K562 (cell line): ENCODE measurements around the gene SLC11A1. TPM values are rescaled to one million over a fixed set of nuclear protein-coding genes. Genes with fewer than 3 reads are reported as not detected.
A peak's percentile ranks its signal among the peaks of the same experiment; 100 is the strongest.

Experiments
- ATAC-seq: fragments of 200-7000 bp; cut with Tn5 transposase; 3 replicates; pipeline ENCODE4 v1.9.1; 2020; ENCODE audit warnings: moderate library complexity
- BruUV-seq: library from RNA; stranded (reverse); fragments of 400-500 nt; replicated peaks from 2 replicates; lab custom pipeline; 2021; lab: Mats Ljungman, UMichigan
- CTCF ChIA-PET: fragments of 300-600 bp; formaldehyde crosslinking; extraction: SDS; loops from one replicate; lab custom pipeline; 2021; ENCODE audit warnings: low intra/inter-chr PET ratio; lab: Yijun Ruan, JAX
- POLR2A ChIA-PET: fragments of 300-600, 350-650 bp; sonication (Branson Sonifier 250); formaldehyde crosslinking; extraction: SDS; loops from one replicate; lab custom pipeline; 2021; ENCODE audit warnings: antibody characterized with exemption, inconsistent platforms; lab: Yijun Ruan, JAX
- DNase-seq, 4 experiments: peaks; one replicate each; pipeline versions ENCODE4 v3.0.0 to v3.0.0-alpha.2; 2011 to 2018; ENCODE audit warnings: low spot score in 3 of 4, mixed read lengths in 3 of 4; ENCODE audit errors: extremely low read depth in 1 of 4
- FAIRE-seq: peaks from 2 replicates; lab custom pipeline; 2011; peaks lifted over from hg19 to GRCh38; lab: Jason Lieb, UNC
- H2AFZ ChIP-seq: 2 replicates; pipeline ENCODE4 v1.6.0; 2011; ENCODE audit warnings: low read depth, low read length, control low read depth, inconsistent platforms
- H3K27ac ChIP-seq: fragments of 200-600 bp; 3 replicates; pipeline ENCODE4 v1.8.0; 2011; ENCODE audit warnings: low read depth, mild to moderate bottlenecking, control low read depth, inconsistent platforms, low read length, moderate library complexity, mixed read lengths; ENCODE audit errors: extremely low read depth
- H3K27me3 ChIP-seq, 2 experiments: fragments of 300-600 bp in 1 of 2; 2 replicates in 1 of 2; 3 replicates in 1 of 2; pipeline versions ENCODE4 v1.6.0 to v1.8.0; 2011; ENCODE audit warnings: inconsistent platforms in 2 of 2, low read length in 2 of 2, mild to moderate bottlenecking in 1 of 2, mixed read lengths in 1 of 2, moderate library complexity in 1 of 2; ENCODE audit not compliant: control insufficient read depth in 2 of 2, insufficient read depth in 2 of 2
- H3K36me3 ChIP-seq: fragments of 300-600 bp; 3 replicates; pipeline ENCODE4 v1.8.0; 2011; ENCODE audit warnings: mild to moderate bottlenecking, low read length, inconsistent platforms; ENCODE audit not compliant: control insufficient read depth, insufficient read depth
- H3K4me1 ChIP-seq, 2 experiments: fragments of 200-600 bp in 1 of 2; replicated peaks in 1 of 2; 2 replicates in 1 of 2; 3 replicates in 1 of 2; pipeline versions ENCODE4 v1.5.1 to v1.8.0; 2011; ENCODE audit warnings: inconsistent platforms in 2 of 2, low read length in 2 of 2, mild to moderate bottlenecking in 1 of 2, mixed read lengths in 1 of 2, moderate library complexity in 1 of 2; ENCODE audit not compliant: control insufficient read depth in 2 of 2, insufficient read depth in 2 of 2
- H3K4me2 ChIP-seq: 2 replicates; pipeline ENCODE4 v1.6.1; 2011; ENCODE audit warnings: low read length, control low read depth, inconsistent platforms, mixed read lengths; ENCODE audit not compliant: insufficient read depth
- H3K4me3 ChIP-seq: fragments of 200-600 bp; sonication (generic), shearing (Covaris generic); 2 replicates; pipeline ENCODE4 v1.5.1; 2016; ENCODE audit warnings: control low read depth, inconsistent platforms
- H3K79me2 ChIP-seq: fragments of 200-600 bp; 3 replicates; pipeline ENCODE4 v1.8.0; 2011; ENCODE audit warnings: low read length, inconsistent platforms; ENCODE audit not compliant: control insufficient read depth, insufficient read depth
- H3K9ac ChIP-seq, 2 experiments: 2 replicates each; pipeline versions ENCODE4 v1.6.0 to v1.6.1; 2011; ENCODE audit warnings: low read depth in 2 of 2, low read length in 2 of 2, control low read depth in 1 of 2, inconsistent platforms in 1 of 2, mild to moderate bottlenecking in 1 of 2, mixed read lengths in 1 of 2; ENCODE audit not compliant: insufficient read depth in 1 of 2
- H3K9me1 ChIP-seq: one replicate; pipeline ENCODE4 v1.6.0; 2011; ENCODE audit warnings: inconsistent platforms, mild to moderate bottlenecking, low read length, moderate library complexity; ENCODE audit not compliant: control insufficient read depth, insufficient read depth
- H3K9me3 ChIP-seq: replicated peaks from 2 replicates; pipeline ENCODE4 v1.5.1; 2011; ENCODE audit warnings: low read depth, low read length, inconsistent platforms; ENCODE audit not compliant: control insufficient read depth, insufficient read depth
- H4K20me1 ChIP-seq: replicated peaks from 2 replicates; pipeline ENCODE4 v1.6.1; 2011; ENCODE audit warnings: low read length, inconsistent platforms, mixed read lengths; ENCODE audit not compliant: control insufficient read depth, insufficient read depth
- HMGXB4 ChIP-seq: sonication (generic); formaldehyde crosslinking; IDR thresholded peaks from 2 replicates; pipeline ENCODE4 v1.8.1; 2023; ENCODE audit warnings: mild to moderate bottlenecking, missing genetic modification reagents
- SAFB2 ChIP-seq: fragments of 200-400 bp; formaldehyde crosslinking; IDR thresholded peaks from 2 replicates; pipeline ENCODE4 v1.6.1; 2018; ENCODE audit warnings: borderline replicate concordance, low read length, low read depth, moderate library complexity; ENCODE audit not compliant: severe bottlenecking
- SLC30A9 ChIP-seq: fragments of 250-450 bp; sonication (Bioruptor Pico); IDR thresholded peaks from 2 replicates; pipeline ENCODE4 v1.8.0; 2022; ENCODE audit warnings: mild to moderate bottlenecking, moderate library complexity
- XRCC4 ChIP-seq: IDR thresholded peaks from one replicate; pipeline ENCODE4 v1.6.1; 2011; ENCODE audit not compliant: insufficient read depth, insufficient read length; ENCODE audit errors: extremely low read depth
- ZBTB7A ChIP-seq: IDR thresholded peaks from 2 replicates; pipeline ENCODE4 v1.6.1; 2011; ENCODE audit warnings: low read depth, mild to moderate bottlenecking, low read length, moderate library complexity, borderline replicate concordance; ENCODE audit not compliant: control insufficient read depth
- ZNF165 ChIP-seq: fragments of 250-450 bp; sonication (Bioruptor Pico); IDR thresholded peaks from 2 replicates; pipeline ENCODE4 v1.4.0; 2020; ENCODE audit warnings: borderline replicate concordance
- ZNF174 ChIP-seq: fragments of 250-450 bp; sonication (Bioruptor Pico); IDR thresholded peaks from 2 replicates; pipeline ENCODE4 v1.4.0; 2020; ENCODE audit warnings: mild to moderate bottlenecking
- ZNF175 ChIP-seq: fragments of 200-800 bp; sonication (Bioruptor generic); IDR thresholded peaks from 2 replicates; pipeline ENCODE4 v1.6.1; 2016; ENCODE audit warnings: low read depth, mild to moderate bottlenecking, missing genetic modification characterization, missing compliant biosample characterization
- ZNF217 ChIP-seq: sonication (generic); formaldehyde crosslinking; IDR thresholded peaks from 2 replicates; pipeline ENCODE4 v1.8.0; 2022; ENCODE audit warnings: mild to moderate bottlenecking, missing genetic modification reagents
- ZNF449 ChIP-seq: fragments of 250-450 bp; sonication (Bioruptor Pico); IDR thresholded peaks from 2 replicates; pipeline ENCODE4 v1.8.0; 2022; ENCODE audit warnings: moderate library complexity, mild to moderate bottlenecking, inconsistent platforms
- ZNF592 ChIP-seq: fragments of 450-650 bp; IDR thresholded peaks from 2 replicates; pipeline ENCODE4 v1.6.1; 2017; ENCODE audit warnings: antibody characterized with exemption, mild to moderate bottlenecking
- WGBS: fragments of 100-300 bp; shearing (Covaris generic); methylation state at CpG from one replicate; pipeline ENCODE4 v1.1.6; 2016; ENCODE audit warnings: low coverage, mixed read lengths; ENCODE audit not compliant: insufficient coverage; ENCODE audit errors: missing lambda C conversion rate; 5-methylcytosine and 5-hydroxymethylcytosine counted together
- in situ Hi-C: fragments of 300-500 bp; cut with MboI; formaldehyde crosslinking; loops from 4 replicates; pipeline ENCODE4 v1.15.0; 2018; ENCODE audit warnings: inconsistent platforms, mixed read lengths
- intact Hi-C: fragments of 100-400 bp; cut with micrococcal nuclease; formaldehyde crosslinking; loops from 2 replicates; pipeline ENCODE4 v1.14.2; 2022
- polyA plus RNA-seq, 8 experiments: library from polyadenylated mRNA; depleted of rRNA in 4 of 8; stranded (reverse) in 5 of 8; unstranded in 3 of 8; fragments of >200 nt; fragmentation: Nextera tagmentation in 2 of 8; fragmentation: Illumina TruSeq in 1 of 8; extraction: Ambion mirVana in 2 of 8; extraction: Trizol in 1 of 8; gene quantifications; 2 replicates each; pipeline versions ENCODE4 v1.2.1 to v1.2.3, GENCODE V29; 2011 to 2014; ENCODE audit warnings: inconsistent platforms in 1 of 8, missing spikeins in 1 of 8
- total RNA-seq, 7 experiments: library from RNA; depleted of rRNA in 6 of 7; stranded (reverse); fragments of >200 nt in 6 of 7; fragmentation: Illumina TruSeq in 2 of 7; extraction: Trizol in 2 of 7; gene quantifications; 2 replicates each; pipeline versions ENCODE4 v1.2.1 to v1.2.3, GENCODE V29; 2011 to 2021; ENCODE audit warnings: low replicate concordance in 1 of 7

SLC11A1 gene
- total and polyA plus RNA-seq, 9 of the 15 experiments (the other 6 are each of a cell fraction or from before 2014, with no cell fraction given) = 0.35 to 1.6 (median 0.65) TPM

- POLR2A ChIA-PET = interaction anchor here (0.6 to 1.5 kb wide), 2 partner anchors 26 to 33 kb away, joined by 3 to 4 read pairs; no protein-coding TSS in a partner anchor
- intact Hi-C loops = loop anchor here (2.0 kb wide), 1 partner anchor 28 kb away; no protein-coding TSS in a partner anchor
These were observed 13.4 kb upstream of the SLC11A1 start for GRCh38 chr2:218368621-218369153.

More at GRCh38 chr2:218368621-218369153, 13.4 kb upstream of the SLC11A1 start:
- BruUV-seq = no TSS peak
- peaks cover 6% of the 10 kb centered on the region; the same call in 2 of the 3 replicates for H3K79me2 ChIP-seq
- no peak overlapping the region for H3K4me2 ChIP-seq
- CTCF ChIA-PET = no interaction called here
- ATAC-seq = 0 out of 3 replicates have a peak, but pooled peaks have one; percentile 5
- H3K4me1 ChIP-seq = peaks cover 6 to 22% of the 10 kb centered on the region in 2 experiments; a peak in 4 of 5 replicates
- 65% methylated on average over 14 of the region's 27 CpGs for WGBS
- DNase-seq = peak in 1 of 4 experiments; percentile 31
- no peaks in the 10 kb centered on the region for H3K36me3 ChIP-seq
- no peak for FAIRE-seq
- H2AFZ ChIP-seq = no peak overlapping the region
- H3K4me3 ChIP-seq = no peak overlapping the region
- no peaks in the 10 kb centered on the region for H3K9me3 ChIP-seq
- H3K9ac ChIP-seq = no peak overlapping the region
- in situ Hi-C loops = no loop called here
- TF ChIP-seq SLC30A9 (CRISPR knock-in tag) (no peak), HMGXB4 (CRISPR knock-in tag) (no peak), ZNF165 (CRISPR knock-in tag) (no peak), ZNF217 (no peak), ZNF174 (CRISPR knock-in tag) (no peak), ZBTB7A (no peak), ZNF175 (CRISPR knock-in tag) (no peak), ZNF449 (CRISPR knock-in tag) (no peak), XRCC4 (no peak), ZNF592 (no peak), SAFB2 (no peak)
- no peaks in the 10 kb centered on the region for H4K20me1 ChIP-seq
- no peaks in the 10 kb centered on the region for H3K9me1 ChIP-seq
- no peaks in the 10 kb centered on the region for H3K27me3 ChIP-seq
- no peak overlapping the region for H3K27ac ChIP-seq
